Effector memory CD4-positive, alpha-beta T cell (primary cell): ENCODE measurements around the gene ATPAF2.

Experiments used
- DNase-seq, 3 donors: peaks; one replicate each; pipeline ENCODE4 v3.0.0-alpha.2; 2020
- H3K27ac ChIP-seq: 2 replicates; pipeline ENCODE4 v1.7.0; 2013; ENCODE audit warnings: mild to moderate bottlenecking, low read length, moderate library complexity; ENCODE audit not compliant: insufficient read depth, poor library complexity, severe bottlenecking
- H3K27me3 ChIP-seq: replicated peaks from 2 replicates; pipeline ENCODE4 v1.7.0; 2013; ENCODE audit warnings: mild to moderate bottlenecking, low read length; ENCODE audit not compliant: insufficient read depth, control insufficient read depth, poor library complexity, severe bottlenecking
- H3K36me3 ChIP-seq: 2 replicates; pipeline ENCODE4 v1.7.0; 2013; ENCODE audit warnings: mild to moderate bottlenecking, low read length, moderate library complexity; ENCODE audit not compliant: control insufficient read depth, insufficient read depth
- H3K4me1 ChIP-seq: 2 replicates; pipeline ENCODE4 v1.7.0; 2013; ENCODE audit warnings: low read length, mild to moderate bottlenecking; ENCODE audit not compliant: control insufficient read depth, insufficient read depth, poor library complexity, severe bottlenecking
- H3K4me3 ChIP-seq: 2 replicates; pipeline ENCODE4 v1.7.0; 2013; ENCODE audit warnings: low read length, low read depth, mild to moderate bottlenecking; ENCODE audit not compliant: insufficient read depth, poor library complexity, severe bottlenecking
- H3K9me3 ChIP-seq: 2 replicates; pipeline ENCODE4 v1.7.0; 2013; ENCODE audit warnings: mild to moderate bottlenecking, low read length, moderate library complexity; ENCODE audit not compliant: control insufficient read depth

ATPAF2 gene

GRCh38 chr17:18028114-18028951 is 10.6 kb downstream of the ATPAF2 start:
- Histone ChIP-seq H3K27me3 (no peaks in the 10 kb centered on the region), H3K36me3 (peaks cover 25% of the 10 kb centered on the region), H3K27ac (no peak overlapping the region), H3K4me3 (no peak overlapping the region), H3K9me3 (no peaks in the 10 kb centered on the region), H3K4me1 (no peaks in the 10 kb centered on the region)
- no peak for DNase-seq

- no peaks in the 10 kb centered on the region for H3K27me3 ChIP-seq
- no peak for DNase-seq
- no peak overlapping the region for H3K4me3 ChIP-seq
- H3K36me3 ChIP-seq = peaks cover 25% of the 10 kb centered on the region
- no peaks in the 10 kb centered on the region for H3K9me3 ChIP-seq
- no peaks in the 10 kb centered on the region for H3K4me1 ChIP-seq
- H3K27ac ChIP-seq = no peak overlapping the region
Observed at GRCh38 chr17:18027280-18027679, 11.7 kb downstream of the ATPAF2 start.

DNA sequence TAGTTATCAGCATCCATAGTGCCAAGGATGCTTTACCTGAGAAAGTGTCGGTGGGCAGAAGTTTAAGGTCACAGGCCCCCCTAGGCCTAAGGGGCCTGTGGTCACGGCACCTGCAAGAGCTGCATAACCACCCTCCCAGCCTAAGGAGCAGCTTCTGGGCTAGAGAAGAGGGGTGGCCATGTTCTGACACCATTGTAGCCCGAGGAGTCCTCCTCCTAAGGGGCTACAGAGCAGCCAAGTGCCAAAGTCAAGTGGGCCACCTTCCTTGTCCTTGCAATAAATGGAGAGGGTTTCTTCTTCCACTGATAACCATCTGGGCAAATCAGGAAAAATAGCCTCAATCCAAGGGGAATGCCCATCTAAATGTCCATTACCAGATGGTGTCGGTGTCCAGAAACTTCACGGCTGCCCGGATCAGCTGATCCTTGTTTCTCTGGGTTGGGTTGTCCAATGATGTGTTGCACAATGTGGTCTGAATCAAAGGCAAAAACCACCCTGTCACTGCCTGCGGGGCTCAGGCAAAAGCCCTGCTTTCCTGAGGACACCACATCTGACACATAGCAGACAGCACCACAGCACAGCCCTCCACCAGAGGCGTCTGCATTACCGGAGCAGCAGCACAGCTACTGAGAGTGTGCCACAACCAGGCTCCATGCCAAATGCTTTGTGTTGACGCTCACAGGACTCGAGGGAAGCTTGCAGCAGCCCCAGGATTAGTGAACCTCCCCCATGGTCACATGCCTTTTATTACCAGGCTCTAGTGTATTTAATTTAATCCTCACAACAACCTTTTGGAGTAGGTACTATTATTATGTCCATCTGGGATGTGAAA is 12.8 kb downstream of the ATPAF2 start:
- no peak for DNase-seq
- H3K4me1 ChIP-seq = no peaks in the 10 kb centered on the region
- no peak overlapping the region for H3K4me3 ChIP-seq
- H3K27ac ChIP-seq = no peak overlapping the region
- H3K36me3 ChIP-seq = peaks cover 25% of the 10 kb centered on the region
- H3K27me3 ChIP-seq = no peaks in the 10 kb centered on the region
- H3K9me3 ChIP-seq = no peaks in the 10 kb centered on the region

DNA sequence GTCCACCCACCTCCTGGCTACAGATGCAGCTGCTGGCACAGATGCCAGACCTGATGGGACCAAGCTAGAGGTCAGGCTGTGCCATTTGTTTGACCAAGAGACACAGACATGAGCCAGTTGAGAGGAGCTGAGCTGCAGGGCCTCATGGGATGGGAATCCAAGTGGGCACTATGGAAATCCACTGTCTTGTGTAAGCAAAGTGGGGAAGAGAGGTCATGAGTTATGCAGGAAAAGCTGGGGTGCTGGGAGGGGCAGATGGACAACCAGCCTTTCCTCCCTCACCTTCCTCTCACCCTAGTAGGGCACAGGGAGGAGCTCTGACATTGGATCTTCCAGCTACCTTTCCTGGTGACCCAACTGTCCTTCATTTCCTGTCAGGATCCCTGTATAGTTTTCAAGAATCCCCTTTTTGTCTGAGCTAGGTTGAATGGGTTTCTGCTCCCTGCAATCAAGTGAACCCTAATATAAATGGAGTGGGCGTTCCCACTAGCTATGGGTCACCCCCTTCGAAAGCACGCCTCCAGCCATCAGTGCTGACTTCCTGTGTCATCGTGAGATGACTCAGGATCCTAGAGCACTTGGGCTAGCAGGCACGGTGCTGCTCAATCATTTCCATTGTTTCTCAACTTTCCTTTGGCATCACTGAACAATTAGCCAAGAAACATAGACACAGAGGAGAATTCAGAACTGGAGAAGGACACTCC is 13.6 kb downstream of the ATPAF2 start:
- Histone ChIP-seq H3K27ac (no peak overlapping the region), H3K36me3 (peaks cover 29% of the 10 kb centered on the region), H3K4me1 (no peaks in the 10 kb centered on the region), H3K4me3 (no peak overlapping the region), H3K9me3 (no peaks in the 10 kb centered on the region), H3K27me3 (no peaks in the 10 kb centered on the region)
- DNase-seq = no peak

DNA sequence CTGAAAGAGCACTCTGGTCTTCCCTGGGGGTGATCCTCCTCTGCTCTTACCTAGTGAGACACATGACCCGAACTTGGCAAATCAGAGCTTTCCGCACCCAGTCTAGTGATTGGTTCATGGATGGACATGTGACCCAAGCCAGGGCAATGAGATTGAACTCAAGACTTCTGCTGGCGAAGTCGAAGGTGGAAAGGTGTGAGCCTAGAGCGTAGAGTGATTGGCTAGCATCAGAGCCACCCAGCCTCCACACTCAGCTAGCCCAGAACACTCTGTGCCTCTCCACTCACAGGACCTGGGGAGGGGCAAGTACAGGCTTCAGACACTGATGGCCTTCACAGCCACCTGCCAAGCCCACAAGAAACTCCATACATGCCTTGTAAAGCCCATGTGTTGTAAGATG is 17.6 kb downstream of the ATPAF2 start:
- Histone ChIP-seq H3K27ac (no peak overlapping the region), H3K9me3 (no peaks in the 10 kb centered on the region), H3K4me3 (no peak overlapping the region), H3K27me3 (no peaks in the 10 kb centered on the region), H3K4me1 (no peaks in the 10 kb centered on the region), H3K36me3 (peaks cover 19% of the 10 kb centered on the region)
- no peak for DNase-seq

DNA sequence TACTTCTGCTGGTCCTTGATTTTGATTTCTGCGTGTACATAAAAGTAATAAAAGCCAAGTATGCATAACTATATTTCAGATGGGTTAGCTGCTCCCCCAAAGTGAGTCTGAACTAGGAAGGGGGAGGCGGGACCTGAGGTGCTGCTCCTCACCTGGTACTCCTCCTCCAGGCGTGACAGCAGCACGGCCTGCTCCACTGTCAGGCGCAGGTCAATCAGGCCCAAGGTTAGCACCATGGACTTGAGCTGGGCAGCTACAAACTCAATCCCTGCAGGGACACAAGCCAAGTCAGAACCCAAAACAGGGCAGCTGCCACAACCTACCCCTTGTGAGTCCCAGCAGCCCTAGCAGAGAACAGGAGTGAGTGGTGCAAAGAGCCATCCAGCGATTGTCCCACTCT is 18.0 kb downstream of the ATPAF2 start:
- Histone ChIP-seq H3K4me3 (no peak overlapping the region), H3K27me3 (no peaks in the 10 kb centered on the region), H3K36me3 (peaks cover 16% of the 10 kb centered on the region), H3K27ac (no peak overlapping the region), H3K9me3 (no peaks in the 10 kb centered on the region), H3K4me1 (no peaks in the 10 kb centered on the region)
- no peak for DNase-seq

GRCh38 chr17:18019838-18020154 is 19.2 kb downstream of the ATPAF2 start:
- DNase-seq = no peak
- Histone ChIP-seq H3K36me3 (peaks cover 22% of the 10 kb centered on the region), H3K4me1 (no peaks in the 10 kb centered on the region), H3K9me3 (no peaks in the 10 kb centered on the region), H3K4me3 (no peak overlapping the region), H3K27me3 (no peaks in the 10 kb centered on the region), H3K27ac (no peak overlapping the region)

DNA sequence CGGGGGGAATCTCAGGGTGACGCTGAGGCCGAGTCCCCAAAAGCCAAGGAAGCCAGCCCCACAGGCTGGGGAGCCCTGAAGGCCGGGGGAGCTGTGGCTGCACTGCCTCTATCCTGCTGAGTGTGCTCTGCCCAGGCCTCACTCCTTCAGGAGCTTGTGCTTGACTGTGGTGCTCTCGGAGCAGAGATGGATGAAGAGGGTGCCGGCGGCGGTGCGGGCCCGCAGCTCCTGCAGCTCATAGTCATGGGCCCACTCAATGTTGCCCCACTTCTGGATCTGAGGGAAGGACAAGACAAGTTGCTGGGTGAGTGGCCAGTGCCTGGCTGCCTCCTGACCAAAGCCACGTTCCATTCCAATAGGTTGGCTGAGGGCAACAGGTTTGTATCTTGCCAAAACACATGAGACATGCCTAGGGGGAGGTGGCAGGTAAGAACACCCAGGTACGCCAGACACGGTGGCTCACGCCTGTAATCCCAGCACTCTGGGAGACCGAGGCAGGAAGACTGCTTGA is 20.5 kb downstream of the ATPAF2 start:
- no peak for DNase-seq
- no peaks in the 10 kb centered on the region for H3K4me1 ChIP-seq
- H3K4me3 ChIP-seq = no peak overlapping the region
- H3K36me3 ChIP-seq = peaks cover 19% of the 10 kb centered on the region
- H3K9me3 ChIP-seq = no peaks in the 10 kb centered on the region
- no peak overlapping the region for H3K27ac ChIP-seq
- no peaks in the 10 kb centered on the region for H3K27me3 ChIP-seq

- Histone ChIP-seq H3K27me3 (no peaks in the 10 kb centered on the region), H3K4me1 (no peaks in the 10 kb centered on the region), H3K36me3 (peaks cover 19% of the 10 kb centered on the region), H3K9me3 (no peaks in the 10 kb centered on the region), H3K4me3 (no peak overlapping the region), H3K27ac (no peak overlapping the region)
- no peak for DNase-seq
Observed at GRCh38 chr17:18017958-18018357, 21.0 kb downstream of the ATPAF2 start.
